ENCODE measurements around the gene OR2W1. TPM values are rescaled to one million over a fixed set of nuclear protein-coding genes. Genes with fewer than 3 reads are reported as not detected.

The OR2W1 gene
- total RNA-seq, 4 donors from 2014 or later = not detected

GRCh38 chr6:29025927-29026585 lies 18.9 kb downstream of the OR2W1 start:
- intact Hi-C loops (cut with DNase I) = no loop called here
- TF ChIP-seq CTCF (IDR thresholded peaks at IDR 0.05) (no peak), POLR2AphosphoS5 (IDR thresholded peaks at IDR 0.05) (no peak), EP300 (IDR thresholded peaks at IDR 0.05) (no peak), POLR2A (IDR thresholded peaks at IDR 0.05; ENCODE audit: low read depth) (no peak)
- Histone ChIP-seq H3K27ac (replicated peaks in 1 of 4) (no peak overlapping the region), H3K4me1 (no peaks in the 10 kb centered on the region), H3K9me3 (no peaks in the 10 kb centered on the region), H3K27me3 (peaks cover 0 to 22% (median 8%) of the 10 kb centered on the region in 4 donors), H3K4me3 (no peak overlapping the region), H3K36me3 (no peaks in the 10 kb centered on the region)
- no peak for DNase-seq (ENCODE audit: extremely low spot score)
- 49% methylated on average over 2 of the region's 2 CpGs for WGBS

- intact Hi-C loops (cut with DNase I) = no loop called here
- no peak overlapping the region for H3K27ac ChIP-seq (replicated peaks in 1 of 4)
- DNase-seq (ENCODE audit: extremely low spot score) = no peak
- WGBS = 76% methylated on average over 2 of the region's 2 CpGs
- no peak overlapping the region for H3K4me3 ChIP-seq
- no peaks in the 10 kb centered on the region for H3K9me3 ChIP-seq
- H3K36me3 ChIP-seq = no peaks in the 10 kb centered on the region
- peaks cover 0 to 7% (median 6%) of the 10 kb centered on the region in 4 donors for H3K4me1 ChIP-seq
- no peak for TF ChIP-seq POLR2AphosphoS5 (IDR thresholded peaks at IDR 0.05)
- no peak for TF ChIP-seq CTCF (IDR thresholded peaks at IDR 0.05)
- TF ChIP-seq EP300 (IDR thresholded peaks at IDR 0.05) = no peak
- no peak for TF ChIP-seq POLR2A (IDR thresholded peaks at IDR 0.05; ENCODE audit: low read depth)
- H3K27me3 ChIP-seq = peaks cover 0 to 31% (median 8%) of the 10 kb centered on the region in 4 donors
Observed at GRCh38 chr6:29021434-29021833, 23.5 kb downstream of the OR2W1 start.

- TF ChIP-seq POLR2AphosphoS5 (IDR thresholded peaks at IDR 0.05) (no peak), EP300 (IDR thresholded peaks at IDR 0.05) (no peak), POLR2A (IDR thresholded peaks at IDR 0.05; ENCODE audit: low read depth) (no peak), CTCF (IDR thresholded peaks at IDR 0.05) (no peak)
- no peak overlapping the region for H3K4me3 ChIP-seq
- H3K4me1 ChIP-seq = peaks cover 0 to 21% (median 11%) of the 10 kb centered on the region in 4 donors
- H3K9me3 ChIP-seq = no peaks in the 10 kb centered on the region
- DNase-seq (ENCODE audit: extremely low spot score) = no peak
- whole genome bisulfite sequencing = 68% methylated on average over 2 of the region's 2 CpGs
- H3K36me3 ChIP-seq = no peaks in the 10 kb centered on the region
- intact Hi-C loops (cut with DNase I) = loop anchor here (5.0 to 10.0 kb wide), 2 partner anchors 97 to 155 kb away; partner anchors contain the start of gene TRIM27
- no peak overlapping the region for H3K27ac ChIP-seq (replicated peaks in 1 of 4)
- peaks cover 0 to 37% (median 14%) of the 10 kb centered on the region in 4 donors for H3K27me3 ChIP-seq
Observed at GRCh38 chr6:29019629-29020028, 25.3 kb downstream of the OR2W1 start.

GRCh38 chr6:29017428-29017802 lies 27.6 kb downstream of the OR2W1 start:
- intact Hi-C loops (cut with DNase I) = loop anchor here (2.0 to 10.0 kb wide), 3 partner anchors 95 to 331 kb away; partner anchors contain the start of gene TRIM27
- Histone ChIP-seq H3K4me1 (peaks cover 0 to 24% (median 11%) of the 10 kb centered on the region in 4 donors), H3K4me3 (peak overlapping the region in 1 of 4 donors; percentile 55), H3K9me3 (no peaks in the 10 kb centered on the region), H3K27ac (replicated peaks in 1 of 4) (no peak overlapping the region), H3K27me3 (peaks cover 0 to 47% (median 15%) of the 10 kb centered on the region in 4 donors), H3K36me3 (no peaks in the 10 kb centered on the region)
- DNase-seq (ENCODE audit: extremely low spot score) = no peak
- TF ChIP-seq EP300 (IDR thresholded peaks at IDR 0.05) (no peak), POLR2A (IDR thresholded peaks at IDR 0.05; ENCODE audit: low read depth) (no peak), POLR2AphosphoS5 (IDR thresholded peaks at IDR 0.05) (no peak), CTCF (IDR thresholded peaks at IDR 0.05) (no peak)
- 36% methylated on average over 3 of the region's 3 CpGs for WGBS
